Endodermal cell (in vitro differentiated cells): ENCODE data around the gene GAREM1. TPM values are rescaled to one million over a fixed set of nuclear protein-coding genes. Genes with fewer than 3 reads are reported as not detected.

Experiments
- DNase-seq: peaks from one replicate; pipeline ENCODE4 v3.0.0-alpha.2; 2017
- H3K27ac ChIP-seq: 2 replicates; pipeline ENCODE4 v1.5.1; 2013; ENCODE audit warnings: mild to moderate bottlenecking, low read depth, low read length, moderate library complexity
- H3K27me3 ChIP-seq: 2 replicates; pipeline ENCODE4 v1.6.1; 2013; ENCODE audit warnings: mild to moderate bottlenecking, low read length, moderate library complexity; ENCODE audit not compliant: insufficient read depth, control insufficient read depth, poor library complexity, severe bottlenecking
- H3K36me3 ChIP-seq: 2 replicates; pipeline ENCODE4 v1.7.0; 2013; ENCODE audit warnings: mild to moderate bottlenecking, low read length, moderate library complexity; ENCODE audit not compliant: control insufficient read depth, insufficient read depth
- H3K4me1 ChIP-seq: one replicate; pipeline ENCODE4 v1.7.0; 2013; ENCODE audit warnings: low read length; ENCODE audit not compliant: control insufficient read depth, insufficient read depth
- H3K4me3 ChIP-seq: 2 replicates; pipeline ENCODE4 v1.5.1; 2013; ENCODE audit warnings: mild to moderate bottlenecking, low read length, moderate library complexity
- H3K9ac ChIP-seq: 2 replicates; pipeline ENCODE4 v1.6.1; 2013; ENCODE audit warnings: mild to moderate bottlenecking, low read length, moderate library complexity; ENCODE audit not compliant: poor library complexity, severe bottlenecking; ENCODE audit errors: extremely low read depth
- H3K9me3 ChIP-seq: 2 replicates; pipeline ENCODE4 v1.6.1; 2013; ENCODE audit warnings: mild to moderate bottlenecking, low read length, moderate library complexity; ENCODE audit not compliant: control insufficient read depth
- H3K27ac Mint-ChIP-seq: 2 replicates; pipeline ENCODE4 v1.8.0; 2020; ENCODE audit warnings: mixed read lengths
- H3K27me3 Mint-ChIP-seq: 2 replicates; pipeline ENCODE4 v1.8.0; 2021; ENCODE audit warnings: mild to moderate bottlenecking, mixed read lengths; ENCODE audit not compliant: insufficient read depth
- H3K36me3 Mint-ChIP-seq: 2 replicates; pipeline ENCODE4 v1.8.0; 2020; ENCODE audit warnings: low read depth, mixed read lengths
- H3K4me1 Mint-ChIP-seq: 2 replicates; pipeline ENCODE4 v1.8.0; 2020; ENCODE audit warnings: mixed read lengths
- H3K4me3 Mint-ChIP-seq: 2 replicates; pipeline ENCODE4 v1.8.0; 2020; ENCODE audit warnings: mild to moderate bottlenecking, moderate library complexity, mixed read lengths
- H3K9me3 Mint-ChIP-seq: 2 replicates; pipeline ENCODE4 v1.8.0; 2020; ENCODE audit warnings: mild to moderate bottlenecking, mixed read lengths
- CTCF ChIP-seq: fragments of 200-600 bp; sonication (generic); conservative IDR thresholded peaks from 2 replicates; pipeline ENCODE4 v1.5.0; 2021; ENCODE audit warnings: antibody characterized with exemption, mild to moderate bottlenecking
- WGBS, 2 experiments: methylation state at CpG; one replicate each; pipeline versions ENCODE4 v1.1.5 to v1.1.7; 2013; ENCODE audit warnings: missing lambda C conversion rate in 2 of 2, mixed read lengths in 1 of 2; ENCODE audit not compliant: insufficient coverage in 1 of 2, insufficient read length in 1 of 2; 5-methylcytosine and 5-hydroxymethylcytosine counted together
- total RNA-seq, 2 donors: library from RNA; stranded (reverse); fragmentation: NEBNext Ultra II Directional in 1 of 2; extraction: Animal tissue kit (Norgen Biotek cat#: 25700) in 1 of 2; gene quantifications; 2 replicates in 1 of 2; 3 replicates in 1 of 2; pipeline ENCODE4 v1.2.1, GENCODE V29; 2021

The GAREM1 gene
- total RNA-seq, 2 donors from 2014 or later, result 9.2 to 9.4 TPM

GRCh38 chr18:32454593-32454992, 16.1 kb downstream of the GAREM1 start:
- Histone ChIP-seq H3K4me1 (no peaks in the 10 kb centered on the region), H3K4me3 (no peak overlapping the region), H3K36me3 (no peaks in the 10 kb centered on the region), H3K27me3 (no peaks in the 10 kb centered on the region), H3K27ac (no peak overlapping the region), H3K9ac (no peak overlapping the region), H3K9me3 (no peaks in the 10 kb centered on the region)
- Mint-ChIP-seq H3K27me3 (no peaks in the 10 kb centered on the region), H3K4me1 (peaks cover 12% of the 10 kb centered on the region), H3K4me3 (no peak overlapping the region), H3K36me3 (no peaks in the 10 kb centered on the region), H3K9me3 (no peaks in the 10 kb centered on the region), H3K27ac (no peak overlapping the region)
- DNase-seq, result no peak
- no peak for TF ChIP-seq CTCF
- WGBS, 2 experiments, result 94% methylated on average over 1 of the region's 1 CpG; no CpG with 5 or more reads in 1 of the 2 experiments

- TF ChIP-seq CTCF, result no peak
- H3K27me3 Mint-ChIP-seq, result no peaks in the 10 kb centered on the region
These were observed 19.8 kb downstream of the GAREM1 start for GRCh38 chr18:32450874-32451273.

GRCh38 chr18:32450026-32450691, 20.5 kb downstream of the GAREM1 start:
- H3K9ac ChIP-seq, result no peak overlapping the region
- H3K27ac Mint-ChIP-seq, result no peak overlapping the region
- H3K9me3 ChIP-seq, result no peaks in the 10 kb centered on the region
- no peaks in the 10 kb centered on the region for H3K4me1 ChIP-seq
- no peaks in the 10 kb centered on the region for H3K36me3 ChIP-seq
- H3K4me3 ChIP-seq, result no peak overlapping the region
- H3K27me3 Mint-ChIP-seq, result no peaks in the 10 kb centered on the region
- TF ChIP-seq CTCF, result no peak
- H3K27me3 ChIP-seq, result no peaks in the 10 kb centered on the region
- H3K36me3 Mint-ChIP-seq, result no peaks in the 10 kb centered on the region
- H3K4me3 Mint-ChIP-seq, result no peak overlapping the region
- 92 to 96% methylated on average over 3 of the region's 3 CpGs for WGBS, 2 experiments
- no peak overlapping the region for H3K27ac ChIP-seq
- no peaks in the 10 kb centered on the region for H3K9me3 Mint-ChIP-seq
- peaks cover 16% of the 10 kb centered on the region for H3K4me1 Mint-ChIP-seq
- no peak for DNase-seq

More at GRCh38 chr18:32450874-32451273, 19.8 kb downstream of the GAREM1 start:
- DNase-seq, result no peak
- Mint-ChIP-seq H3K9me3 (no peaks in the 10 kb centered on the region), H3K4me3 (no peak overlapping the region), H3K4me1 (peaks cover 16% of the 10 kb centered on the region), H3K27ac (no peak overlapping the region), H3K36me3 (no peaks in the 10 kb centered on the region)
- H3K9ac ChIP-seq, result no peak overlapping the region
- no peak overlapping the region for H3K4me3 ChIP-seq
- no peak overlapping the region for H3K27ac ChIP-seq
- H3K36me3 ChIP-seq, result no peaks in the 10 kb centered on the region
- no peaks in the 10 kb centered on the region for H3K9me3 ChIP-seq
- no peaks in the 10 kb centered on the region for H3K4me1 ChIP-seq
- no peaks in the 10 kb centered on the region for H3K27me3 ChIP-seq
